Activated CD8-positive, alpha-beta T cell treated with anti-CD3 and anti-CD28 coated beads for 36 hours (primary cell): ENCODE measurements around the gene ZNF112. TPM values are rescaled to one million over a fixed set of nuclear protein-coding genes. Genes with fewer than 3 reads are reported as not detected.

Experiments
- ATAC-seq: fragments of 200-7000 bp; cut with Tn5 transposase; one replicate; pipeline ENCODE4 v1.10.0; 2021; ENCODE audit warnings: mild to moderate bottlenecking, moderate library complexity
- CTCF ChIA-PET: fragments of 350-600 bp; sonication (Branson Sonifier 250); formaldehyde crosslinking; loops from one replicate; lab custom pipeline; 2021; ENCODE audit warnings: antibody characterized with exemption; lab: Charles Lee
- POLR2A ChIA-PET: fragments of 350-600 bp; sonication (Branson Sonifier 250); formaldehyde crosslinking; loops from one replicate; lab custom pipeline; 2021; ENCODE audit warnings: antibody characterized with exemption; lab: Charles Lee
- DNase-seq: peaks from one replicate; pipeline ENCODE4 v3.0.0-alpha.2; 2020
- H3K27ac Mint-ChIP-seq: one replicate; pipeline ENCODE4 v1.8.0; 2021; ENCODE audit warnings: mild to moderate bottlenecking, mixed read lengths
- H3K27me3 Mint-ChIP-seq: one replicate; pipeline ENCODE4 v1.8.0; 2021; ENCODE audit warnings: mixed read lengths
- H3K36me3 Mint-ChIP-seq: one replicate; pipeline ENCODE4 v1.8.0; 2021; ENCODE audit warnings: low read depth, mixed read lengths
- H3K4me1 Mint-ChIP-seq: one replicate; pipeline ENCODE4 v1.8.0; 2021; ENCODE audit warnings: low read depth, mixed read lengths
- H3K4me3 Mint-ChIP-seq: one replicate; pipeline ENCODE4 v1.8.0; 2021; ENCODE audit warnings: mild to moderate bottlenecking, moderate library complexity, mixed read lengths
- H3K9me3 Mint-ChIP-seq: one replicate; pipeline ENCODE4 v1.8.0; 2021; ENCODE audit warnings: mixed read lengths
- CTCF ChIP-seq: fragments of 200-600 bp; IDR thresholded peaks from one replicate; pipeline ENCODE4 v1.8.0; 2022; ENCODE audit warnings: antibody characterized with exemption, mild to moderate bottlenecking
- intact Hi-C: fragments of 100-400 bp; cut with micrococcal nuclease; formaldehyde crosslinking; loops from one replicate; pipeline ENCODE4 v1.10.0; 2022
- total RNA-seq, 2 experiments: library from RNA; stranded (reverse); gene quantifications; one replicate each; pipeline ENCODE4 v1.2.3, GENCODE V29; 2021

Gene ZNF112
- total RNA-seq, 2 experiments from 2014 or later: 0.11 TPM; not detected in 1

GRCh38 chr19:44332145-44332544, 24.3 kb downstream of the ZNF112 start:
- intact Hi-C loops: no loop called here
- no peak overlapping the region for H3K27ac Mint-ChIP-seq
- ChIA-PET POLR2A (no interaction called here), CTCF (no interaction called here)
- peaks cover 23% of the 10 kb centered on the region for H3K36me3 Mint-ChIP-seq
- no peaks in the 10 kb centered on the region for H3K4me1 Mint-ChIP-seq
- TF ChIP-seq CTCF: no peak
- no peaks in the 10 kb centered on the region for H3K27me3 Mint-ChIP-seq
- H3K4me3 Mint-ChIP-seq: no peak overlapping the region
- no peak for ATAC-seq
- DNase-seq: no peak
- peaks cover 45% of the 10 kb centered on the region for H3K9me3 Mint-ChIP-seq

GRCh38 chr19:44315883-44316282, 40.6 kb downstream of the ZNF112 start:
- CTCF ChIA-PET: no interaction called here
- H3K36me3 Mint-ChIP-seq: peaks cover 1% of the 10 kb centered on the region
- DNase-seq (no peak), ATAC-seq (no peak)
- POLR2A ChIA-PET: no interaction called here
- H3K9me3 Mint-ChIP-seq: peaks cover 23% of the 10 kb centered on the region
- H3K4me3 Mint-ChIP-seq: no peak overlapping the region
- H3K4me1 Mint-ChIP-seq: no peaks in the 10 kb centered on the region
- peaks cover 11% of the 10 kb centered on the region for H3K27me3 Mint-ChIP-seq
- H3K27ac Mint-ChIP-seq: no peak overlapping the region
- TF ChIP-seq CTCF: no peak
- intact Hi-C loops: no loop called here

GRCh38 chr19:44313231-44313630, 43.2 kb downstream of the ZNF112 start:
- TF ChIP-seq CTCF: no peak
- Mint-ChIP-seq H3K4me1 (no peaks in the 10 kb centered on the region), H3K27ac (no peak overlapping the region), H3K27me3 (peaks cover 16% of the 10 kb centered on the region), H3K4me3 (no peak overlapping the region), H3K9me3 (peaks cover 22% of the 10 kb centered on the region), H3K36me3 (peaks cover 1% of the 10 kb centered on the region)
- ATAC-seq (no peak), DNase-seq (no peak)
- intact Hi-C loops: no loop called here
- ChIA-PET POLR2A (no interaction called here), CTCF (no interaction called here)

- H3K27me3 Mint-ChIP-seq: peaks cover 7% of the 10 kb centered on the region
- H3K4me3 Mint-ChIP-seq: no peak overlapping the region
- ChIA-PET POLR2A (no interaction called here), CTCF (no interaction called here)
- H3K27ac Mint-ChIP-seq: no peak overlapping the region
- H3K9me3 Mint-ChIP-seq: peaks cover 20% of the 10 kb centered on the region
- peaks cover 2% of the 10 kb centered on the region for H3K36me3 Mint-ChIP-seq
- no peak for ATAC-seq
- no peak for DNase-seq
- peaks cover 20% of the 10 kb centered on the region for H3K4me1 Mint-ChIP-seq
- no peak for TF ChIP-seq CTCF
- intact Hi-C loops: loop anchor here (10.0 kb wide), 1 partner anchor 93 kb away; the partner anchor contains the start of gene ZNF227
These were observed 48.5 kb downstream of the ZNF112 start for GRCh38 chr19:44308011-44308410.

- Mint-ChIP-seq H3K27me3 (peaks cover 5% of the 10 kb centered on the region), H3K27ac (no peak overlapping the region), H3K4me1 (peaks cover 20% of the 10 kb centered on the region), H3K4me3 (no peak overlapping the region), H3K9me3 (peaks cover 18% of the 10 kb centered on the region), H3K36me3 (peaks cover 12% of the 10 kb centered on the region)
- ATAC-seq (no peak), DNase-seq (no peak)
- ChIA-PET CTCF (interaction anchor here (0.6 kb wide), 1 partner anchor 375 kb away, joined by 4 read pairs; no protein-coding TSS in a partner anchor), POLR2A (no interaction called here)
- no peak for TF ChIP-seq CTCF
- intact Hi-C loops: loop anchor here (10.0 kb wide), 1 partner anchor 91 kb away; the partner anchor contains the start of gene ZNF227
These were observed 50.2 kb downstream of the ZNF112 start for GRCh38 chr19:44306283-44306682.
